Epithelial cell of alveolus of lung (primary cell): ENCODE data around the gene MPEG1. TPM values are rescaled to one million over a fixed set of nuclear protein-coding genes. Genes with fewer than 3 reads are reported as not detected.

Experiments used
- total RNA-seq: library from RNA; depleted of rRNA; stranded (reverse); fragments of >200 nt; gene quantifications from 2 replicates; pipeline ENCODE4 v1.2.1, GENCODE V29; 2015

MPEG1 gene
- not detected in 2 replicates for total RNA-seq

GRCh38 chr11:59212744-59213631 lies at the start of gene MPEG1:
Gene MPEG1 (minus strand): TSS chr11:59212927. CDS start chr11:59212865, 62 bp downstream.

GRCh38 chr11:59171508-59172322 lies 41.0 kb downstream of the MPEG1 start, which contains the start of gene DTX4:
Gene DTX4 (plus strand): TSS chr11:59172132. CDS start chr11:59172596, 464 bp downstream.

Other genes starting within 250 kb of the MPEG1 start
- not detected in 2 replicates for gene GLYATL1B, start 126.6 kb downstream of the MPEG1 start, total RNA-seq
- 5.6 and 7.7 TPM in 2 replicates for gene FAM111B, start 105.7 kb downstream of the MPEG1 start, total RNA-seq
- 17.6 and 19.2 TPM in 2 replicates for gene FAM111A, start 70.1 kb downstream of the MPEG1 start, total RNA-seq
- gene DTX4, start 40.8 kb downstream of the MPEG1 start, total RNA-seq, result 2.3 and 5.7 TPM in 2 replicates
- not detected in 2 replicates for gene OR5AN1, start 146.0 kb upstream of the MPEG1 start, total RNA-seq
- gene OR5A2, start 213.5 kb upstream of the MPEG1 start, total RNA-seq, result not detected in 2 replicates
- gene OR5A1, start 223.5 kb upstream of the MPEG1 start, total RNA-seq, result not detected in 2 replicates
- gene OR4D6, start 244.0 kb upstream of the MPEG1 start, total RNA-seq, result not detected in 2 replicates